ENCODE data around the gene C5orf24.
"Not testable (repeated sequence)": the region's sequence is repeated elsewhere in the genome, so short reads cannot be mapped to it uniquely, and the experiment has no call there.

C5orf24 gene

GRCh38 chr5:134856465-134856864 is 10.7 kb downstream of the C5orf24 start:
- not testable (repeated sequence) for DNase-seq (ENCODE audit: low read depth in 1 of 2, low spot score in 1 of 2)

GRCh38 chr5:134857401-134857800 is 11.6 kb downstream of the C5orf24 start:
- DNase-seq (ENCODE audit: low read depth in 1 of 2, low spot score in 1 of 2): no peak

GRCh38 chr5:134864707-134865106 is 18.9 kb downstream of the C5orf24 start:
- DNase-seq (ENCODE audit: low read depth in 1 of 2, low spot score in 1 of 2): no peak

DNA sequence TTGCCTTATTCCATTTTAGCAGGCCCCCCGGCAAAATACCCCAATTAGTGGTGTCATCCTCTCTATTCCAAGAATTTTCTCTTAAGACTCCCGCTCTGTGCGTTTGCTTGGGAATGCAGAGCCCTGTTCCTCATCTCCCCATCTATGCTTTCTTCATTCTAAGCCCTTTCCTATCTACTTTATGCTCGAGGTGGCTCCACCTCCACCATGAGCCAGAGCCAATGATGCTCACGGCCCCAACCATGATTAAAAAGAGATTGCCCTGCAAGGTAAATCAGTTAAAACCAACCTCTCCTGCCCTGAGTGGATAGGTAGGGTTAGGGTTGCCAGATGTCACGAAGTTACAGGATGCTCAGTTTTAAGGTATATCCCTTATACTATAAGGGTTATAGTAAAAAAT is 27.7 kb downstream of the C5orf24 start:
- DNase-seq (ENCODE audit: low read depth in 1 of 2, low spot score in 1 of 2): no peak

DNA sequence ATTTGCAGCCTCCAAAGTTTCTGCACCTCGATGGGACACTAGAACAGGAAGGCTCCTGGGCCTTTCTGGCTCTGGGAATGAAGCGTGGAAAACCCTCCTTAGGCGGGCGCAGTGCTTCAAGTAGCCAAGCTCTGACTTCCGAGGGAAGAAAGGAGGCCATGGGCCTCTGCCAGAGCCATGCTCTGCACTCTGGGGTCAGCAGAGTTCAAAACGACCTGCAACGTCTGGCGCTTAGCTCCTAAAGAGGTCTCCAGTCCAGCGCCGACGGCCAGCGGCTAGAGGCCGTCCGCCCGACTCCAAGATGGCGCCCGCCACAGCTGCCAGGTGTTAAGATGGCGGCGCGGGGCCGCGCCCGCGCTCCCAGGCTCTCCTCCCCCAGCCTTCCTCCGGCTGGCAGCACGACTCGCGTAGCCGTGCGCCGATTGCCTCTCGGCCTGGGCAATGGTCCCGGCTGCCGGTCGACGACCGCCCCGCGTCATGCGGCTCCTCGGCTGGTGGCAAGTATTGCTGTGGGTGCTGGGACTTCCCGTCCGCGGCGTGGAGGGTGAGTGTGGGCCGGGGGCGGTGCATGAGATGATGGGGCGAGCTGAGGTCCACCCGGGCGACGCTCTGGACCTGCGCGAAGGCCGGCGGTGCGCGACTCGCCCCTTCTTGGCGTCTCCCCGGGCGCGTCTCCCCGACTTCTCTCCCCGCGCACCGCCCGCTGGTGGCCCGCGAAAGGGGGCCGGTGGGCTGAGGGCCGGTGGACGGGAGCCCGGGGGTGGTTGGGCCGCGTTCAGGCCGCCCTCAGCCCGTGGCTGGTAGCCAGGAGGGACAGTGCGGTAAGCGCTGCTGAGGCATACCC is 28.4 kb downstream of the C5orf24 start, which contains the start of gene TXNDC15:
TSS of gene TXNDC15 (plus strand) at position 385 of the 844 bp plus-strand sequence. CDS start at position 442, 57 bp downstream.
- peak; percentile 59 to 72 for DNase-seq (ENCODE audit: low read depth in 1 of 2, low spot score in 1 of 2)

DNA sequence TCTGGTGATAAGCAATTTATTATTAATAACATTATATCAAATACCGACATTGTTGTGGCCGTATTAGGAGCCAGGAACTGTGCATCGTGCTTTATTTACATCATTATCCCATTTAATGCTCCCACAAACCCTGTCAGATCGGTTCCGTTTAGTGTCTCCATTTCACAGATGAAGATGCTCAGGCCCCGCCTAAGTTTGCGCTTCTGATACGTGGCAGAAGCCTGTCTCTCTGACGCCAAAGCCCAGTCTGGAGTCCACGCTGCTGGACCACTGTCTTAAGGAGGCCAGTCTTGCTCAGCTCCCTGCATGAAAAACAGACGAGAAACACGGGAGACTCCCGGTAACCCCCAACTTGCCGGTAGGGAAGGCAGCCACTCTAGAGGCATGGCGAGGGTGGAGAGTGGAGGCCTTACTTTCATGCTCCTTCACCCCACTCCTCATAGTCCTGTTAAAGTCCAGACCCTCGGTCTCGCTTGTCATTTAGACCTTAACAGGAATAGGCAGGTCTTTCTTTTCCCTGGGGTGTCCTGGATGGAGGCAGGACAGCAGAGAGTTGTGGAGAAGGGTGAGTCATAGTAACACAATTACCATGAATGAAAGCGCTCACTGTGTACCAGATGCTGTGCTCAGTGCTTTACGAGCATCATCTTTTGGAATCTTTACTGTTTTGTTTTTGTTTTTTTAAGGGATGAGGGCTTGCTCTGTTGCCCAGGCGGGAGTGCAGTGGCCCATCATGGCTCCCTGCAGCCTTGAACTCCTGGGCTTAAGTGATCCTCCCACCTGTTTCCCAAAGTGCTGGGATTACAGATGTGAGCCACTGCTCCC is 29.3 kb downstream of the C5orf24 start:
- DNase-seq (ENCODE audit: low read depth in 1 of 2, low spot score in 1 of 2): peak in 1 of 2 donors; percentile 9

DNA sequence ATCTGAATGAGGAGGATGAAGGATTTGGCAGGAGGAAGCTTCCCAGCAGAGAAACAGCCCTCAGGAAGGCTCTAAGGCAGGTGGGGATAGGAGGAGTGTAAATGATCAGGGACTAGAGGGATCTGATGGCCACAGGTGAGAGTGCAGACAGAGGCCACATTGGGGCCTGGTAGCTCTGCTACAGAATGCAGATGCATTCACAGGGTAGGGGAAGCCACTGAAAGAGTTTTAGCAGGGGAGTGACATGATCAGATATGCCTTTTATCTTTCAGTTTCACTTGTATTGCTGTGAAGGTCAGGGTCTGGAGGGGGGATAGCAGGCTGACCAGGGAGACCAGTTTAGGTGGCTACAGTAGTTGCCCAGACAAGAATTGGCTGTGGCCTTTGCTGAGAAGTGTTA is 31.4 kb downstream of the C5orf24 start:
- no peak for DNase-seq (ENCODE audit: low read depth in 1 of 2, low spot score in 1 of 2)

GRCh38 chr5:134878403-134878802 is 32.6 kb downstream of the C5orf24 start:
- DNase-seq (ENCODE audit: low read depth in 1 of 2, low spot score in 1 of 2): no peak

DNA sequence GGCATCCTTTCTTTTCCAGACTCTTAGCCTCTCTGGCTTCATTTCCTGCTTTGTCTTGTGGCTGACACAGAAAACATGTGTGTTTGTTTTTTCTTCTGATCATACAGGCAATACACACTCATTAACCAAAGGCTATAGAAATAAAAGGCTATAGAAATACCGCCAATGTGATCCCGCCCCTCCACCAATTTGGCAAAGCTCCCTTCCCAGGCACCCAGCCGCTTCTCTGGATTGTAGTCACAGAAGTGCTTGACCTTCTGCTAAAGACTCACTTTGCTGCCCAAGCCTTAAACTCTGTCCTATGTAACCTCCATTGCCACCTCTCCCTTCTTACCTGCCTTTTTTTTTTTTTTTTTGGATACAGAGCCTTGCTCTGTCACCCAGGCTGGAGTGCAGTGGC is 33.7 kb downstream of the C5orf24 start:
- no peak for DNase-seq (ENCODE audit: low read depth in 1 of 2, low spot score in 1 of 2)

DNA sequence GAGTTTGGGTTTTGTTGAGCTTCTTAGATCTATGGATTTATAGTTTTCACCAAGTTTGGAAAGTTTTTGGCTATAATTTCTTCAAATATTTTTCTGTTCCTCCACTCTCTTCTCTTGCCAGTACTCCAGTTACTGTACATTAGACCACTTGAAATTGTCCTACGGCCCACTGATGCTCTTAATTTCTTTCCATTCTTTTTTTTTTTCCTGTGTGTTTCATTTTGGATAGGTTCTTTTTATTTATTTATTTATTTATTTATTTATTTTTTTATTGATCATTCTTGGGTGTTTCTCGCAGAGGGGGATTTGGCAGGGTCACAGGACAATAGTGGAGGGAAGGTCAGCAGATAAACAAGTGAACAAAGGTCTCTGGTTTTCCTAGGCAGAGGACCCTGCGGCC is 35.2 kb downstream of the C5orf24 start:
- DNase-seq (ENCODE audit: low read depth in 1 of 2, low spot score in 1 of 2): not testable (repeated sequence)

- not testable (repeated sequence) for DNase-seq (ENCODE audit: low read depth in 1 of 2, low spot score in 1 of 2)
Measured at GRCh38 chr5:134881711-134882110, 35.9 kb downstream of the C5orf24 start.

GRCh38 chr5:134887593-134888159 is 41.9 kb downstream of the C5orf24 start:
- DNase-seq (ENCODE audit: low read depth in 1 of 2, low spot score in 1 of 2): no peak

DNA sequence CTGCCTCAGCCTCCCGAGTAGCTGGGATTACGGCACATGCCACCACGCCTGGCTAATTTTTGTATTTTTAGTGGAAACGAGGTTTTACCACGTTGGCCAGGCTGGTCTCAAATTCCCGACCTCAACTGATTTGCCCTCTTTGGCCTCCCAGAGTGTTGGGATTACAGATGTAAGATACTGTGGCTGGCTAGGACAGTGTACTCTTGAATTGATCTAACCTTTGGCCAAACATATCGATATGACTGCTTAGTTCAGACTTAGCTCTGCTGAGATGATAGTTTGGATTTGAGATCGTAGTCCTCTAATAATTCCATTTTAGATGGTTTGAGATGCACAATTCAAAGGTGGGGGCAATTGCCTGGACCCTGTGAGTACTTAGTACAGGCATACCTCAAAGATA is 43.6 kb downstream of the C5orf24 start:
- DNase-seq (ENCODE audit: low read depth in 1 of 2, low spot score in 1 of 2): no peak

DNA sequence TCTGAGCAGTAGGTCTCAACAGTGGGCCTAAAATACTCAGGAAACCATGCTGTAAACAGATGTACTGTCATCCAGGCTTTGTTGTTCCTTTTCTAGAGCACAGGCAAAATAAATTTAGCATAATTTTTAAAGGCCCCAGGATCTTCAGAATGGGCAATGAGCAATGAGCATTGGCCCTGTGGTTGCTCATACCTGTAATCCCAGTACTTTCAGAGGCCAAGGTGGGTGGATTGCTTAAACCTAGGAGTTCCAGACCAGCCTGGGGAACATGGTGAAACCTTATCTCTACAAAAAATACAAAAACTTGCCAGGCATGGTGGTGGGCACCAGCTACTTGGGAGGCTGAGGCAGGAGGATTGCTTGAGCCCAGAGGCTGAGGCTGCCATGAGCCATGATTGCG is 45.7 kb downstream of the C5orf24 start:
- DNase-seq (ENCODE audit: low read depth in 1 of 2, low spot score in 1 of 2): no peak

DNA sequence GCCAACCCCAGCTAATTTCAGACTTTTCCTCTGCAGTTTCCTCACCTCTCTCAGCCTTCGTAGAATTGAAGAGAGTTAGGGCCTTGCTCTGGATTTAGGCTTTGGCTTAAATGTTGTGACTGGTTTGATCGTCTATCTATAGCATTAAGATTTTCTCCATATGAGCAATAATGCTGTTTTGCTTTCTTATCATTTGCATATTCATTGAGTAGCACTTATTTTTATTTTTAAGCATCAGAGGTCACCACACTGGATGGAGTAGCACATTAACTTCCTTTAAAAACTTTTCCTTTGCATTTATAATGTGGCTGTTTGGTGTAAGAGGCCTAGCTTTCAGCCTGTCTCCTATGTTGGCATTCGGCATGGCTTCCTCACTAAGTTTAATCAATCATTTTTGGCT is 46.5 kb downstream of the C5orf24 start:
- DNase-seq (ENCODE audit: low read depth in 1 of 2, low spot score in 1 of 2): no peak

DNA sequence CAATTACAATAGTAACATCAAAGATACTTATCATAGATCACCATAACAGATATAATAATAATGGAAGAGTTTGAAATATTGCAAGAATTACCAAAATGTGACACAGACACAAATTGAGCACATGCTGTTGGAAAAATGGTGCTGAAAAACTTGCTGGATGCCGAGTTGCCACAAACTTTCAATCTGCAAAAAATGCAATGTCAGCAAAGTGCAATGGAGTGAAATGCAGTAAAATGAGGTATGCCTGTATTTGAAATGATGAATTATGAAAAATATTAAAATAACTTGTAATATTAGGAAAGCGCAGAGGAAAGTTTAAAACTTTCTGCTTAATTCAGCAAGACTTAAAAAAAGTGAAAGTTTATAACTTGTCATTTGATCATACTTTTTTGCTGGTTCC is 47.2 kb downstream of the C5orf24 start:
- DNase-seq (ENCODE audit: low read depth in 1 of 2, low spot score in 1 of 2): no peak

- DNase-seq (ENCODE audit: low read depth in 1 of 2, low spot score in 1 of 2): no peak
Measured at GRCh38 chr5:134893748-134894505, 48.2 kb downstream of the C5orf24 start.

DNA sequence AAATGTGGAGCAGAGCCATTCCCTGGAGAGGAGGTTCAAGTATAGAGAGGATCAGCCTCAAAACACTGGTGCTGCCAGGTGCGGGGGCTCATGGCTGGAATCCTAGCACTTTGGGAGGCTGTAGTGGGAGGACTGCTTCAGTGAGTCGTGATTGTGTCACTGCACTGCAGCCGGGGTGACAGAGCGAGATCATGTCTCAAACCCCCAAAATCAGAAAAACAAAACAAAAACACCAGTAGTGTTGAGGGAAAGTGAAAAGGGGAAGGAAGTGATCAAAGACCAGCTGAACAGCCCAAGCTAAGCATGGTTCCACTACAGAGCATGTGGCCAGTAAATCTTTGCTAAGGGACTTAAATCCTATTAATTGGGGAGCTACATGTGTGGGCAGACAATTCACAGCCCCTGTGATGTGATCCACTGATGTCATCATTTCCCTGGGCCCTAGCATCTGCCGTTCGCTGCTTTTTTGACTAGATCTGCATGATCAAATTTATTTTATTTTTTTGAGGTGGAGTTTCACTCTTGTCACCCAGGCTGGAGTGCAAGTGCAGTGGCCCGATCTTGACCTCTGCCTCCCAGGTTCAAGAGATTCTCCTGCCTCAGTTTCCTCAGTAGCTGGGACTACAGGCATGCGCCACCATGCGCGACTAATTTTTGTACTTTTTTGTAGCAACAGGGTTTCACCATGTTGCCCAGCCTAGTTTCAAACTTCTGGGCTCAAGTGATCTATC is 56.5 kb downstream of the C5orf24 start:
- no peak for DNase-seq (ENCODE audit: low read depth in 1 of 2, low spot score in 1 of 2)

- DNase-seq (ENCODE audit: low read depth in 1 of 2, low spot score in 1 of 2): peak; percentile 84 to 86
Measured at GRCh38 chr5:134904610-134905245, 59.0 kb downstream of the C5orf24 start, which contains the start of gene PCBD2. TSS of gene PCBD2 (plus strand) at chr5:134905131. CDS start at chr5:134905140, 9 bp downstream.
